ENCODE data around the gene PPL.

GRCh38 chr16:4918781-4919251, 18.1 kb downstream of the PPL start:
- TF ChIP-seq EZH2 (IDR thresholded peaks at IDR 0.05; ENCODE audit: borderline replicate concordance) (no peak), CTCF (IDR thresholded peaks at IDR 0.05; ENCODE audit: poor library complexity) (no peak)

Measured in hepatocyte (in vitro differentiated cells).